Esophagus (tissue), 2 donors: Measurements from ENCODE around the gene PARG. TPM values are rescaled to one million over a fixed set of nuclear protein-coding genes. Genes with fewer than 3 reads are reported as not detected.
"Not testable (repeated sequence)": the region's sequence is repeated elsewhere in the genome, so short reads cannot be mapped to it uniquely, and the experiment has no call there.

Source experiments
- H3K27ac ChIP-seq, 2 donors: one replicate each; pipeline ENCODE4 v1.5.1; 2013; ENCODE audit warnings: low read depth in 2 of 2, mild to moderate bottlenecking in 2 of 2, inconsistent platforms in 1 of 2, low read length in 1 of 2, moderate library complexity in 1 of 2
- H3K27me3 ChIP-seq, 2 donors: one replicate each; pipeline ENCODE4 v1.6.1; 2013; ENCODE audit warnings: low read length in 2 of 2, control low read depth in 1 of 2, mild to moderate bottlenecking in 1 of 2; ENCODE audit not compliant: insufficient read depth in 2 of 2, control insufficient read depth in 1 of 2
- H3K36me3 ChIP-seq, 2 donors: one replicate each; pipeline ENCODE4 v1.6.1; 2013; ENCODE audit warnings: low read length in 1 of 2; ENCODE audit not compliant: control insufficient read depth in 2 of 2, insufficient read depth in 2 of 2
- H3K4me1 ChIP-seq, 2 donors: one replicate each; pipeline ENCODE4 v1.6.1; 2013; ENCODE audit warnings: low read length in 1 of 2; ENCODE audit not compliant: control insufficient read depth in 2 of 2, insufficient read depth in 2 of 2
- H3K4me3 ChIP-seq, 2 donors: one replicate each; pipeline ENCODE4 v1.5.1; 2013; ENCODE audit warnings: low read length in 2 of 2, mild to moderate bottlenecking in 2 of 2, low read depth in 1 of 2, moderate library complexity in 1 of 2
- H3K9me3 ChIP-seq, 2 donors: one replicate each; pipeline ENCODE4 v1.6.1; 2013; ENCODE audit warnings: mild to moderate bottlenecking in 2 of 2, low read depth in 1 of 2, low read length in 1 of 2, moderate library complexity in 1 of 2; ENCODE audit not compliant: control insufficient read depth in 2 of 2, insufficient read depth in 1 of 2
- WGBS, 2 donors: extraction: QIAGEN DNeasy Blood & Tissue Kit; methylation state at CpG; one replicate each; pipeline ENCODE4 v1.1.7; 2013; 5-methylcytosine and 5-hydroxymethylcytosine counted together
- polyA plus RNA-seq, 2 donors: library from polyadenylated mRNA; stranded (reverse); fragments of 200-250 nt; gene quantifications; one replicate each; pipeline ENCODE4 v1.2.3, GENCODE V29; 2013
- donor health status: healthy with polysubstance abuse.
- donor health status: Bipolar disorder and iron deficiency.

Gene PARG
- polyA plus RNA-seq, 2 donors, result 3.1 to 7.6 TPM

DNA sequence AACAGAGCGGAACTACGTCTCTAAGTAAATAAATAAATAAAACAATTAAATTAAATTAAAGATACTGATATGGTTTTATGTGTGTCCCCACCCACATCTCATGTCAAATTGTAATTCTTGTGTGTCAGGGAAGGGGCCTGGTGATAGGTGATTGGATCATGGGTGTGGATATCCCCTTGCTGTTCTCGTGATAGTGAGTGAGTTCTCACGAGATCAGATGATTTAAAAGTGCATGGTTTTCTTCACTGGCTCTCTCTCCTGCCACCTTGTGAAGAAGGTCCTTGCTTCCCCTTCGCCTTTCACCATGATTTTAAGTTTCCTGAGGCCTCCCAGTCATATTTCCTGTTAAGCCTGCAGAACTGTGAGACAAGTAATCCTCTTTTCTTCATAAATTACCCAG, 150.7 kb downstream of the PARG start:
- Histone ChIP-seq H3K27me3 (no peaks in the 10 kb centered on the region), H3K9me3 (no peaks in the 10 kb centered on the region)
- 74 to 75% methylated on average over 5 of the region's 5 CpGs for WGBS, 2 donors

DNA sequence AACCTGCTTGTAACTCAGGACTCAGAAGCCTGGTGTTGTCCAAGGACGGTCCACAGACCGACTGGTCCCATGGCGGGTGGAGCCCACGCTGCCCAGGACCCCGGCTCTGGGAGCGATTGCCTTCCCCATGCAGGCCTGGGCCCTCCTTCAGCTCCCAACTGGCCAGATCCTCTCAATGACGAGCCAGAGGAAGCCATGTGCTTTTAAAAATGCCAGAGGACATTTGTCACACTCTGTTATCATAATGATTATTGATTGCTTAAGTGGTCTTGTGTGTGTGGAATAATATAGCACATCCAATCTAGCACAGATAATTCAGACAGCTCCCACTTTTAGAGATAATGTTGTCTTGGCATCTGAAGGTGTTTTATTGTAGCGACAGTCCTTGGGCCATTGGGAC, 157.1 kb downstream of the PARG start:
- no peaks in the 10 kb centered on the region for H3K4me1 ChIP-seq
- no peaks in the 10 kb centered on the region for H3K27me3 ChIP-seq
- no peaks in the 10 kb centered on the region for H3K36me3 ChIP-seq
- no peak overlapping the region for H3K27ac ChIP-seq
- no peak overlapping the region for H3K4me3 ChIP-seq
- 72 to 77% methylated on average over 7 to 8 of the region's 8 CpGs for WGBS, 2 donors
- no peaks in the 10 kb centered on the region for H3K9me3 ChIP-seq

More for the DNA sequence above, 150.7 kb downstream of the PARG start:
- Histone ChIP-seq H3K4me3 (no peak overlapping the region), H3K4me1 (no peaks in the 10 kb centered on the region), H3K36me3 (no peaks in the 10 kb centered on the region), H3K27ac (no peak overlapping the region)

GRCh38 chr10:49783645-49784044, 158.2 kb downstream of the PARG start:
- Histone ChIP-seq H3K4me3 (no peak overlapping the region), H3K4me1 (no peaks in the 10 kb centered on the region), H3K36me3 (no peaks in the 10 kb centered on the region), H3K9me3 (no peaks in the 10 kb centered on the region), H3K27ac (no peak overlapping the region), H3K27me3 (no peaks in the 10 kb centered on the region)
- 53 to 56% methylated on average over 5 of the region's 5 CpGs for WGBS, 2 donors

GRCh38 chr10:49781247-49781646, 160.6 kb downstream of the PARG start:
- Histone ChIP-seq H3K4me1 (no peaks in the 10 kb centered on the region), H3K27me3 (no peaks in the 10 kb centered on the region), H3K9me3 (no peaks in the 10 kb centered on the region), H3K27ac (no peak overlapping the region), H3K4me3 (no peak overlapping the region), H3K36me3 (no peaks in the 10 kb centered on the region)

- no peaks in the 10 kb centered on the region for H3K36me3 ChIP-seq
- no peaks in the 10 kb centered on the region for H3K9me3 ChIP-seq
- H3K4me1 ChIP-seq, result no peaks in the 10 kb centered on the region
- H3K27me3 ChIP-seq, result no peaks in the 10 kb centered on the region
- 70 to 75% methylated on average over 3 of the region's 3 CpGs for WGBS, 2 donors
- no peak overlapping the region for H3K4me3 ChIP-seq
- H3K27ac ChIP-seq, result no peak overlapping the region
Observed at GRCh38 chr10:49778197-49778596, 163.6 kb downstream of the PARG start.

- H3K9me3 ChIP-seq, result no peaks in the 10 kb centered on the region
- 81 to 83% methylated on average over 4 of the region's 4 CpGs for WGBS, 2 donors
- H3K27ac ChIP-seq, result no peak overlapping the region
- H3K4me3 ChIP-seq, result no peak overlapping the region
- no peaks in the 10 kb centered on the region for H3K36me3 ChIP-seq
- no peaks in the 10 kb centered on the region for H3K27me3 ChIP-seq
- no peaks in the 10 kb centered on the region for H3K4me1 ChIP-seq
Observed at GRCh38 chr10:49776851-49777250, 165.0 kb downstream of the PARG start.

- H3K36me3 ChIP-seq, result no peaks in the 10 kb centered on the region
- no peaks in the 10 kb centered on the region for H3K4me1 ChIP-seq
- 56 to 74% methylated on average over 2 of the region's 2 CpGs for WGBS, 2 donors
- no peak overlapping the region for H3K27ac ChIP-seq
- no peaks in the 10 kb centered on the region for H3K9me3 ChIP-seq
- peaks cover 0 to 2% of the 10 kb centered on the region in 2 donors for H3K27me3 ChIP-seq
- no peak overlapping the region for H3K4me3 ChIP-seq
Observed at GRCh38 chr10:49775014-49775413, 166.8 kb downstream of the PARG start.

GRCh38 chr10:49772944-49773343, 168.9 kb downstream of the PARG start:
- 41 to 43% methylated on average over 5 of the region's 5 CpGs for WGBS, 2 donors
- H3K9me3 ChIP-seq, H3K4me3 ChIP-seq, H3K4me1 ChIP-seq, H3K27ac ChIP-seq, H3K27me3 ChIP-seq, H3K36me3 ChIP-seq: not testable (repeated sequence)

GRCh38 chr10:49771046-49771445, 170.8 kb downstream of the PARG start:
- H3K9me3 ChIP-seq, H3K27ac ChIP-seq, H3K36me3 ChIP-seq, H3K4me3 ChIP-seq, H3K4me1 ChIP-seq: not testable (repeated sequence)
- H3K27me3 ChIP-seq, result peaks cover 10 to 12% of the 10 kb centered on the region in 2 donors
- 43 to 44% methylated on average over 11 of the region's 11 CpGs for WGBS, 2 donors

- peaks cover 10 to 12% of the 10 kb centered on the region in 2 donors for H3K27me3 ChIP-seq
- H3K27ac ChIP-seq, result no peak overlapping the region
- no peak overlapping the region for H3K4me3 ChIP-seq
- H3K36me3 ChIP-seq, result no peaks in the 10 kb centered on the region
- H3K9me3 ChIP-seq, result peaks cover 0 to 3% of the 10 kb centered on the region in 2 donors
- H3K4me1 ChIP-seq, result no peaks in the 10 kb centered on the region
- WGBS, 2 donors, result 95 to 96% methylated on average over 8 of the region's 8 CpGs
Observed at GRCh38 chr10:49769692-49770091, 172.1 kb downstream of the PARG start.
